ENCODE results near the gene NAMPT. TPM values are rescaled to one million over a fixed set of nuclear protein-coding genes. Genes with fewer than 3 reads are reported as not detected.
"Not testable (repeated sequence)": the region's sequence is repeated elsewhere in the genome, so short reads cannot be mapped to it uniquely, and the experiment has no call there.

NAMPT gene
- total RNA-seq, 1 donor, result 1,699 TPM

DNA sequence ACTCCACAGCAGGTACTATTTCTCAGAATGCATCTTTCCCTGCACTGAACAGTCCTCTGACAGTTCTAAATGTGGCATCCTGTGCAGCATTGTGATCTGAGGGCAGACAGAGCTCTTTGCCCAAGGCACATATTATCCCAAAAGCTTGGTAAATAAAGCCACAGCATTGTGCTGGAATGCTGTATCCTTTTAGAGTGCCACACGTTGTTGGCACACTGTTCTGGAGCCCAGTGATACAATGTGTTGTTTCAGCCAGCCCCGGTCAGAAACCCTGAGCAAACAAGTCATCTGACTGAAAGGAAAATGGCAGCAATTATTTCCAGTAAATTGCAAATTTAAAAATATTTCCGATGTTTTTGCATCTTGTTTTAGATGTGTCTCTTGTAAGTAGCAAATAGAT, 45.4 kb downstream of the NAMPT start:
- no peaks in the 10 kb centered on the region for H3K27me3 ChIP-seq (ENCODE audit: insufficient read depth, low read length)
- no peak overlapping the region for H3K4me3 ChIP-seq (ENCODE audit: low read length)
- H3K9me3 ChIP-seq (ENCODE audit: low read depth, low read length), result no peaks in the 10 kb centered on the region
- H3K4me1 ChIP-seq (ENCODE audit: insufficient read depth, low read length), result no peaks in the 10 kb centered on the region

DNA sequence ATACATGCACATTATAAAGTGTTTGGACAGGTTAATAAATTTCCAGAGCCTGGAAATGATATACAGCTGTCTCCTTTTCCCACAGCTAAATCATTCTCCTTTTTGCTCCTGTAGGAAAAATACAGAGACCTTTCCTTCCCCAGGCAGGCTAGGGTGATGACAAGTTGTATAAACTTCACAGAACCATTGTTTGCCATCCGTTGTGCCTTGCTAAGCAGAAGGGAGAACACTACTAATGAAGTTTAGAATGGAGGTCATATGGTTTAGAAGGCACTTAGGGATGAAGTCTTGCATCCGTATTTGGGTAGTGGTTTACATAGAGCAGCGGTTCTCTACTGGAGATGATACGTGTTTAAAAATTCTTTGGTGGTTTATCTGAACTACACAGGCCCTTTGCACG, 46.0 kb downstream of the NAMPT start:
- no peaks in the 10 kb centered on the region for H3K4me1 ChIP-seq (ENCODE audit: insufficient read depth, low read length)
- no peaks in the 10 kb centered on the region for H3K27me3 ChIP-seq (ENCODE audit: insufficient read depth, low read length)
- H3K4me3 ChIP-seq (ENCODE audit: low read length), result no peak overlapping the region
- no peaks in the 10 kb centered on the region for H3K9me3 ChIP-seq (ENCODE audit: low read depth, low read length)

DNA sequence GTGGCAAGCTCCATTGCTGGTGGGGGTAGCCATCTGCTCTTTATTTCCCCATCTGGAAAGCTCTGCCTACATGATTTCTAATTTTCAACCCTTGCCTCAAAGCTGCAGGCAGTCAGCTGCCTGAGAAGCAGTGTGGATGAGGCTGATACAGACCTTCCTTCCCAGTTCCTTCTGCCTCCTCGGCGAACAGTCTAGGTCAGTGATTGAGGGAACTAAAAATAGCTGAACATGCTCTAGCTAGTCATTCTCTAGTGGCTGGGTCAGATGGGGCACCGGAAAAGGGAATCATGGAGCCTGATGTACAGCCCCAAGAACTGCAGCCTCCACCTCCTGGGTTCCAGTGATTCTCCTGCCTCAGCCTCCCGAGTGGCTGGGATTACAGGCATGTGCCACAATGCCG, 48.7 kb downstream of the NAMPT start:
- H3K9me3 ChIP-seq (ENCODE audit: low read depth, low read length), result no peaks in the 10 kb centered on the region
- no peaks in the 10 kb centered on the region for H3K4me1 ChIP-seq (ENCODE audit: insufficient read depth, low read length)
- H3K4me3 ChIP-seq (ENCODE audit: low read length), result no peak overlapping the region
- peaks cover 10% of the 10 kb centered on the region for H3K27me3 ChIP-seq (ENCODE audit: insufficient read depth, low read length)

DNA sequence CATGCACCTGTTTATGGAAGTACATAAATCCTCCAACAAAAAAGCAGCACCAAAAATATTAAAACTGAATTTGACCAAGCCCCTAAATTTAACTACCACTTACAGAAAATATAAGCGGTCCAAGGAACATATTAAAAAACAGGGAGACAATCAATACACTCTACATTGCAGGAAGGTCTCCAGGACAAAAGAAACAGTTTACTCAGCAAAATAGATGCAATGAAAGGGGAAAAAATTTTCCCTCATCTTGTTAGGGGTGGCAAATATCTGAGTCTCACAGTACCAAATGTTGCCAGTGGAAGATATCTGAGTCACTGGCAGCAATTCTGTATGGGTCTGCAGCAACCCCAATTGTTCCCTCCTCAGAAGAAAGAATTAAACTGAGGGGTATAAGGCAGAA, 50.4 kb downstream of the NAMPT start:
- Histone ChIP-seq H3K4me1 (ENCODE audit: insufficient read depth, low read length) (no peaks in the 10 kb centered on the region), H3K9me3 (ENCODE audit: low read depth, low read length) (no peaks in the 10 kb centered on the region), H3K27me3 (ENCODE audit: insufficient read depth, low read length) (peaks cover 10% of the 10 kb centered on the region), H3K4me3 (ENCODE audit: low read length) (no peak overlapping the region)

DNA sequence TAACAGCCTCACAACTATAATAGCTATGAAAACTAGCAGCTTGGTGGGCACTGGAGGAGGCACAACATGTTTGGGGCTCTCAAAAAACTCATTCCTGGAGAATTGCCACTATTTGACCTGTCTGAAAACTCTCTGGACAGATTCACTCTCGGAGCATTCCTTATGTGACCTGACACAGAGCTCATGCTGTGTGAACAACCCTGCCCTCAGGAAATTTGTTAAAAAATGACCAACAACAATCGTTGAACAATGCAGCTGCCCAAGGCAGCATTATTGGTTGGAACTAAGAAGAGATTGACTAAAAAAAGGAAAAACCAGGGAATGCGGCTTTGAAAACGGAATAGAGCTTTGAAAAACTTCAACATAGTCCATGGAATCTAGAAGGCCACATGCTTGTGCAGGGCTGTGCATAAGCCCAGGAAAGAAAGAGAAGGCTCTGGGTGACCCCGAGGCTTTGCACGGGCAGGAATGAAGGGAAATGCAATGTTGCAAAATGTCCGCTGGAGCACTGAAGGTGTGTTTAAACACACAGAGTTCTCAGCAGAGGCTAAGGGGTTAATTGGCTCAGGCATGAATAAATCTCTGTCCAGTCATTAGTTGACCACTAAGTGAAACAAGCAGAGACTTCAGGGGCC, 52.8 kb downstream of the NAMPT start:
- Histone ChIP-seq H3K4me3 (ENCODE audit: low read length) (no peak overlapping the region), H3K9me3 (ENCODE audit: low read depth, low read length) (no peaks in the 10 kb centered on the region), H3K27me3 (ENCODE audit: insufficient read depth, low read length) (peaks cover 15% of the 10 kb centered on the region), H3K4me1 (ENCODE audit: insufficient read depth, low read length) (no peaks in the 10 kb centered on the region)

DNA sequence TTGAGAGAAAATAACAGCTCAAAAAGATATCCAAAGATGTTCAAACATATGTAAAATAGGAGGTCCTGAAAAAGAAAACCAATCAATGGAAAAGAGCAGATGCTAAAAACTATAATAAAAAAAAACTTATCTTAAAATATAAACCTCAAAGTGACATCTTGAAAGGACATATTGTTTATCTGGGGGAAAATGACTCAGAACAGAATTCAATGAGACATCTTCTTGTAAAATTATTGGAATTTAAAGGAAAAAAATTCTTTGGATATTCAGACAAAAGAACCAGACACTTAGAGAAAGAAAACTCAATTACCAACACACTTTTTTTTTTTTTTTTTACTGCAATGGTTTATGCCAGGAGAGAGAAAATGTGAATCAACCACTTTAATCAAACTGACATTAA, 58.9 kb downstream of the NAMPT start:
- H3K9me3 ChIP-seq (ENCODE audit: low read depth, low read length), result no peaks in the 10 kb centered on the region
- H3K4me1 ChIP-seq (ENCODE audit: insufficient read depth, low read length), result no peaks in the 10 kb centered on the region
- H3K4me3 ChIP-seq (ENCODE audit: low read length), result no peak overlapping the region
- peaks cover 17% of the 10 kb centered on the region for H3K27me3 ChIP-seq (ENCODE audit: insufficient read depth, low read length)

DNA sequence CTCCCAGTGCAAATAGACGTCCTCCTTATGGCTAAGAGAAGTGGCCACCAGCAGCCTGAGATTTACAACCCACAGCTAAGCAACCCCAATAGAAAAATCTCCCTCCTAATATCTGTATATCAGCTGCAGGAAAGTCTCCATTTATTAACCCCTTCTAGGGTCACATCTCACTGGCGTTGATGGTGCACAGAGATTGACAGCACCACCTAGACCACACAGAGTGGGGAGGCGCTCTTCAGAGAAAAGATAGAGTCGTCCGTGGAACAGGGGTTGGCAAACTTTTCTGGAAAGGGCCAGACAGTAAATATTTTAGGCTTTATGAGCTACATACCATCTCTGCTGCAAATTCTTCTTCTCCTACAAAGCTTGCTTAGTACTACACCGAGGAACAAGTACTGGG, 60.0 kb downstream of the NAMPT start:
- no peaks in the 10 kb centered on the region for H3K4me1 ChIP-seq (ENCODE audit: insufficient read depth, low read length)
- H3K4me3 ChIP-seq (ENCODE audit: low read length), result no peak overlapping the region
- peaks cover 17% of the 10 kb centered on the region for H3K27me3 ChIP-seq (ENCODE audit: insufficient read depth, low read length)
- H3K9me3 ChIP-seq (ENCODE audit: low read depth, low read length), result no peaks in the 10 kb centered on the region

DNA sequence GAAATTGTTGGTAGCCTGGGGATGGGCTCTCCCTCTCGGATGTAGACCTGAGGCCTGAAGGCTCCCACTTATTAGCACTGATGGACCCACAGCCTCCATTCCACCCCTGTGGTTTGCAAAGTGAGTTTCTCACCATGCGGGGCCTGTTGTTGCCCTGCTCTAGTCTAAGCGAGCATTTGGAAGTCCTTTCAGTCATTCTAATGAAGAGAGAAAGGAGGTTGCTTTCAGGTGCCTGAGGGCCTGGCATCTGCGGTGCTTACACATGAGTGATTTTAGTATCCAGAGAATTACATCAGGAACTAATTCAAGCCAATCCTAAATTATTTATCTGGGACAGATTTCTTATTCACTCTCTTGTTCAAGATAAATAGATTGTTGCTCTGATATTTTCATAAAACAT, 61.6 kb downstream of the NAMPT start:
- Histone ChIP-seq H3K4me3 (ENCODE audit: low read length) (no peak overlapping the region), H3K9me3 (ENCODE audit: low read depth, low read length) (no peaks in the 10 kb centered on the region), H3K27me3 (ENCODE audit: insufficient read depth, low read length) (peaks cover 14% of the 10 kb centered on the region), H3K4me1 (ENCODE audit: insufficient read depth, low read length) (no peaks in the 10 kb centered on the region)

DNA sequence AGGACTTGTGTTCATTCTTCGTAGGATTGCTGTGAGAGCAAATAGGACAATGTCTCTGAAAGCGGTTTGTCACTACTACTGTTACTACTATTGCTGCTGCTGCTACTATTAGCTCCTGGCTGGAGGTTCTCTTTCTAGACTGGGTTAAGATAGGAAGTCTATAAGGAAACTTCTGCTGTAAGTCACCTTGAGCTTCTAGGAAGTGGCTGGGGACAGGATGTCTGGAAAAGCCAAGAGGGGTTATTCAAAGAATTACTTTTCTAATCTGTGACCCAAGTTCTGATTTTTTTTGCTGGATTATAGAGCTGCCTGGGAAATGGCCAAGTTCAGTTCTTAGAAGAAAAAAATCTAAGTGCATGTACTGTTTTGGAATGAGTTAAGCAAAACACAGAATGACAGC, 62.2 kb downstream of the NAMPT start:
- peaks cover 13% of the 10 kb centered on the region for H3K27me3 ChIP-seq (ENCODE audit: insufficient read depth, low read length)
- H3K9me3 ChIP-seq (ENCODE audit: low read depth, low read length), result no peaks in the 10 kb centered on the region
- no peaks in the 10 kb centered on the region for H3K4me1 ChIP-seq (ENCODE audit: insufficient read depth, low read length)
- no peak overlapping the region for H3K4me3 ChIP-seq (ENCODE audit: low read length)

DNA sequence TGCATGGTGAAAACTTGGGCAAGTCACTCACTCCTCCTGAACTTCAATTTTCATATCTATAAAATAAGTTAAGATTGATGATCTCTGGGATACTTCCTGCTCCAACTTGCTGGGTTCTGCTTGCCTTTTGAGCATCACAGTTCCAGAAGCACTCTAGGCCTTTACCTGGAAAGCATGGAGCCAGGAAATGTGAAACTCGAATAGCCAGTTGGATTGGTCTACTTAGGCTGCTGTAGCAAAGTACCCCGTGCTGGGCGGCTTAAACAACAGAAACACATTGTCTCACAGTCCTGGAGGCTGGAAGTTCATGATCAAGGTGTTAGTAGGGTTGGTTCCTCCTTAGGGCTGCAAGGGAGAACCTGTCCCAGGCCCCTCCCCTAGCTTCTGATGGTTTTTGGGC, 64.5 kb downstream of the NAMPT start:
- peaks cover 11% of the 10 kb centered on the region for H3K27me3 ChIP-seq (ENCODE audit: insufficient read depth, low read length)
- H3K4me3 ChIP-seq (ENCODE audit: low read length), result no peak overlapping the region
- no peaks in the 10 kb centered on the region for H3K4me1 ChIP-seq (ENCODE audit: insufficient read depth, low read length)
- no peaks in the 10 kb centered on the region for H3K9me3 ChIP-seq (ENCODE audit: low read depth, low read length)

DNA sequence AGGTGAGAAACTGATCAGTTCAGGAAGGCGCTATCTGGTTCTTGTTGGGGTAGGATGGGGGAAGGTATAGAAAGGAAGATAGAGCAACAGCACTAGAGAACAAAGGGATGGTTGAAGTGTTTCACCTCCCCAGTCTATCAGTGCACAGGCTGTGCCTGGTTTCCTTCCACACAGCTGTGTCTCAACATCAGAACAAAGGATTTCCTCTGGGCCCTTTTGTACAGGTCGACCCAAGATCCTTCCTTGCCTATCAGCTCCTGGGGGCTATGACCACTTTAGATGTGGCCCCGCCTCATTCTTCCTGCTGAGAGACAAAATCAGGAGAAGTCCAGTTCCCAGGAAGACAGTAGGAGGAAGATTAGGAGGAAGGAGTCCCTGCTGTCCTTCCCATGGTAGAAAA, 65.6 kb downstream of the NAMPT start:
- Histone ChIP-seq H3K27me3 (ENCODE audit: insufficient read depth, low read length) (no peaks in the 10 kb centered on the region), H3K4me3 (ENCODE audit: low read length) (no peak overlapping the region), H3K9me3 (ENCODE audit: low read depth, low read length) (no peaks in the 10 kb centered on the region), H3K4me1 (ENCODE audit: insufficient read depth, low read length) (no peaks in the 10 kb centered on the region)

DNA sequence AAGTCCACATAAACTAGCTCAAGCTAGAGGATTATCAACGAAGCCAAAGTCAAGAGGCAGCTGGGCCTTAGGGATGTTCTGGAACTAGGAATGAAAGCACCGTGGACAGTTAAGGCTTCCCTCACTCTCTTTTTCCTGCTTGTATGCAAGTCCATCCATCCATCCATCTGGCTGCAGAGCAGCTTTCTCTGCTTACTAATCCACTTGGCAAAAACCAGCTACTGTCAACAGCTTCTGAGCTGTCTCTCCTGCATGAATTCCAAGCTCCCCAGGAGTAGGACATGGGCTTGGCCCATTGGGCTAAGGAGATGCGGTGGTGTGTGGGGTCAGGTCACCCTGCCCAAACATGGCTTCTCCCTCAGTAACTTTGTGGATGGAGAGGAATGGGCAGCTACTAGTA, 66.2 kb downstream of the NAMPT start:
- Histone ChIP-seq H3K4me3 (ENCODE audit: low read length) (no peak overlapping the region), H3K27me3 (ENCODE audit: insufficient read depth, low read length) (no peaks in the 10 kb centered on the region), H3K4me1 (ENCODE audit: insufficient read depth, low read length) (no peaks in the 10 kb centered on the region), H3K9me3 (ENCODE audit: low read depth, low read length) (no peaks in the 10 kb centered on the region)

DNA sequence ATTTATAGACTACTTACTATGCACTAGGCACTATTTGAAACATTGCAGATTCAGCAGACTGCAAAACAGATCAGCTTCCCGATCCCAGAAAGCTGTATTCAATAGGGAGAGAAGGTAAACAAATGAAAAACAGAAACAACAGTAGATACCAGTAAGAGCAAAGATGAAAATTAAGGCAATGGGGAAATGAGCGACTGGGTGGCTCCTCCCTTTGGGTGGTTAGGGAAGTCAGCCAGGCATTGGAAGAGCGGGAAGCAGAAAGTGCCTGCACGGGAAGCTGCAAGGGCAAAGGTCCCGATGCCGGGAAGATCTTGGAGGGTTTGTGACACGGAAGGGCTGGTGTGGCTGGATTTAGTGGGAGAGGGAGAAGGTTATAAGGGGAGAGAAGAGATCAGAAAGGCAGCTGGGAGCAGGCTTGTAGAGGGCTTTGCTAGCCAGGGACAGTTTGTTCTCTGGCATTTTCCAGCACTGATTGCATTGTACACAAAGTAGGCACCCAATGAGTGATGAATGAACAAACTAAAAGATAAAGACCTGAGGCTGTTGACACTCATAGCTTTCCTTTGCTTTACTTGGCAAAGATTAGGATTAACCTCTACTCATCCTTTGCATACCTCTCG, 67.8 kb downstream of the NAMPT start:
- Histone ChIP-seq H3K4me1 (ENCODE audit: insufficient read depth, low read length) (no peaks in the 10 kb centered on the region), H3K9me3 (ENCODE audit: low read depth, low read length) (no peaks in the 10 kb centered on the region), H3K4me3 (ENCODE audit: low read length) (no peak overlapping the region), H3K27me3 (ENCODE audit: insufficient read depth, low read length) (no peaks in the 10 kb centered on the region)

DNA sequence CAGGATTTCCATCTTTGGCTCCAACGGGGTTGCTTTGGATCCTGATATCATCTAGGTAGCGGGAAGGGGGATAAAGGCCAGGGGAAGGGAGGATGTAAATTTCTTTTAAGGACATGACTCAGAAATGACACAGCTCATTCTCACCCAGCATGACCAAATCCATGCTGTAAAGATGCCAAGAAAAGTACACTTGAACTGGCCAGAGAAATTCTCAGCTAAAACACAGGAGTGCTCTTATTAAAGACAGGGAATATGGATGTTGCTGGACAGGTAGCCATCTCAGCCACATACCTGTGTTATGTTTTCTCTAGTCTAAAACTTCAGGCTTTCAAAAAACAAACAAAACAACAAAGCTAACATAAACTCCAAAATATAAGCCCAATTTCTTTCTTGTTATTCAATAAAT, 68.3 kb downstream of the NAMPT start:
- Histone ChIP-seq H3K4me1 (ENCODE audit: insufficient read depth, low read length) (no peaks in the 10 kb centered on the region), H3K27me3 (ENCODE audit: insufficient read depth, low read length) (no peaks in the 10 kb centered on the region), H3K4me3 (ENCODE audit: low read length) (no peak overlapping the region), H3K9me3 (ENCODE audit: low read depth, low read length) (no peaks in the 10 kb centered on the region)

DNA sequence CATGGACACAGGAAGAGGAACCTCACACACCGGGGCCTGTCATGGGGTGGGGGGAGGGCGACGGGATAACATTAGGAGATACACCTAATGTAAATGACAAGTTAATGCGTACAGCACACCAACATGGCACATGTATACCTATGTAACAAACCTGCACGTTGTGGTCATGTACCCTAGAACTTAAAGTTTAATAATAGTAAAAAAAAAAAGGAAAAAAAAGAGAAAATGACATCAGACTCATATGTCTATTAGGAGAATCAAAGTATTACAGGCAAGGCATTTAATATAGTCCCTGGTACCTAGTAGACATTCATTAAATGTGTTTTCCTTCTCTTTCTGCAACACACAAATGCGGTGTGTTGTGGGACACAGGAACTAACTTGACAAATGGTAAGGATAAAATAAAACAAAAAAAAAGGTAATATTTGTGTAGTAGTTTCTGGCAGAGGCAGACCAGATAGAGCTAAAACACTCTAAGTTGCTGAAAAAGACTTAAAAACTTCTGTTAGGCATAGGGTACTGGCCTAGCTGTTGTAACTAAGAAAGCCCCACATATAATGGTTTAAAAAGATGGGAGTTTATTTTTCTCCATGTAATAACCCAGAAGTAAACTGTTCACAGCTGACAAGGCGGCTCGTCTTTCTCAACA, 68.8 kb downstream of the NAMPT start:
- Histone ChIP-seq H3K4me3 (ENCODE audit: low read length) (no peak overlapping the region), H3K4me1 (ENCODE audit: insufficient read depth, low read length) (no peaks in the 10 kb centered on the region), H3K9me3 (ENCODE audit: low read depth, low read length) (no peaks in the 10 kb centered on the region), H3K27me3 (ENCODE audit: insufficient read depth, low read length) (no peaks in the 10 kb centered on the region)

DNA sequence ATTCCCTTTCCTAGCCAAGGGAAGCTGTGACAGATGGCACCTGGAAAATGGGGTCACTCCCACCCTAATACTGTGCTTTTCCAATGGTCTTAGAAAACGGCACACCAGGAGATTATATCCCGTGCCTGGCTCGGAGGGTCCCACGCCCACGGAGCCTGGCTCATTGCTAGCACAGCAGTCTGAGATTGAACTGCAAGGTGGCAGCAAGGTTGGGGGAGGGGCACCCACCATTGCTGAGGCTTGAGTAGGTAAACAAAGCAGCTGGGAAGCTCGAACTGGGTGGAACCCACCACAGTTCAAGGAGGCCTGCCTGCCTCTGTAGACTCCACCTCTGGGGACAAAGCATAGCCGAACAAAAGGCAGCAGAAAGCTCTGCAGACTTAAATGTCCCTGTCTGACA, 75.8 kb downstream of the NAMPT start:
- H3K4me3 ChIP-seq (ENCODE audit: low read length); H3K4me1 ChIP-seq (ENCODE audit: insufficient read depth, low read length); H3K27me3 ChIP-seq (ENCODE audit: insufficient read depth, low read length); H3K9me3 ChIP-seq (ENCODE audit: low read depth, low read length): not testable (repeated sequence)

All from mononuclear cell (primary cell).